Kidney epithelial cell (primary cell): ENCODE measurements around the gene CHD9NB. TPM values are rescaled to one million over a fixed set of nuclear protein-coding genes. Genes with fewer than 3 reads are reported as not detected.
"Not testable (repeated sequence)": the region's sequence is repeated elsewhere in the genome, so short reads cannot be mapped to it uniquely, and the experiment has no call there.

ENCODE experiments used
- DNase-seq: peaks from one replicate; pipeline ENCODE4 v3.0.0-alpha.2; 2010; ENCODE audit warnings: low read depth
- H3K27me3 ChIP-seq: 2 replicates; pipeline ENCODE4 v1.6.0; 2011; ENCODE audit warnings: low read length; ENCODE audit not compliant: control insufficient read depth, insufficient read depth
- H3K36me3 ChIP-seq: 2 replicates; pipeline ENCODE4 v1.5.1; 2011; ENCODE audit warnings: low read length; ENCODE audit not compliant: control insufficient read depth, insufficient read depth
- H3K4me3 ChIP-seq: 2 replicates; pipeline ENCODE4 v1.5.1; 2011; ENCODE audit warnings: low read depth, mild to moderate bottlenecking, control low read depth, low read length
- CTCF ChIP-seq: IDR thresholded peaks from 2 replicates; pipeline ENCODE4 v1.5.1; 2011; ENCODE audit warnings: mild to moderate bottlenecking, moderate library complexity, low read length, control low read depth, inconsistent platforms; ENCODE audit not compliant: insufficient read depth, poor library complexity, severe bottlenecking
- total RNA-seq: library from RNA; depleted of rRNA; stranded (reverse); fragments of >200 nt; gene quantifications from 2 replicates; pipeline ENCODE4 v1.2.3, GENCODE V29; 2015

CHD9NB gene
- total RNA-seq, 1 donor from 2014 or later, result 1.0 TPM

- no peak for TF ChIP-seq CTCF
- Histone ChIP-seq H3K4me3 (no peak overlapping the region), H3K27me3 (peaks cover 2% of the 10 kb centered on the region), H3K36me3 (no peaks in the 10 kb centered on the region)
- DNase-seq, result no peak
These were observed 4.4 kb downstream of the CHD9NB start for GRCh38 chr16:53048139-53048915.

GRCh38 chr16:53047515-53047914 lies 5.2 kb downstream of the CHD9NB start:
- not testable (repeated sequence) for H3K36me3 ChIP-seq, DNase-seq, H3K4me3 ChIP-seq, H3K27me3 ChIP-seq

GRCh38 chr16:53045341-53046220 lies 7.1 kb downstream of the CHD9NB start:
- Histone ChIP-seq H3K36me3 (no peaks in the 10 kb centered on the region), H3K27me3 (peaks cover 2% of the 10 kb centered on the region), H3K4me3 (no peak overlapping the region)
- DNase-seq, result no peak
- no peak for TF ChIP-seq CTCF

GRCh38 chr16:53043986-53044601 lies 8.6 kb downstream of the CHD9NB start:
- Histone ChIP-seq H3K27me3 (peaks cover 2% of the 10 kb centered on the region), H3K4me3 (peak overlapping the region; percentile 10), H3K36me3 (no peaks in the 10 kb centered on the region)
- no peak for TF ChIP-seq CTCF
- no peak for DNase-seq

GRCh38 chr16:53043428-53043831 lies 9.3 kb downstream of the CHD9NB start:
- no peak for DNase-seq
- TF ChIP-seq CTCF, result no peak
- Histone ChIP-seq H3K27me3 (peaks cover 2% of the 10 kb centered on the region), H3K4me3 (no peak overlapping the region), H3K36me3 (no peaks in the 10 kb centered on the region)

GRCh38 chr16:53042235-53042701 lies 10.4 kb downstream of the CHD9NB start:
- H3K36me3 ChIP-seq, result no peaks in the 10 kb centered on the region
- no peak for DNase-seq
- peaks cover 2% of the 10 kb centered on the region for H3K27me3 ChIP-seq
- TF ChIP-seq CTCF, result no peak
- H3K4me3 ChIP-seq, result no peak overlapping the region
